Kidney glomerular epithelial cell (primary cell): ENCODE data around the gene AXL.
"Not testable (repeated sequence)": the region's sequence is repeated elsewhere in the genome, so short reads cannot be mapped to it uniquely, and the experiment has no call there.

Experiments used
- DNase-seq: peaks from one replicate; lab custom pipeline; 2025; lab: John Stamatoyannopoulos, UW

The AXL gene

GRCh38 chr19:41218615-41219507 is at the start of gene AXL:
Gene AXL, plus strand, starts transcription at chr19:41219223. Its CDS starts 170 bp downstream, at chr19:41219393.
- peak; percentile 73 for DNase-seq

GRCh38 chr19:41172297-41173164 is 46.5 kb upstream of the AXL start:
- DNase-seq: no peak

- no peak for DNase-seq
These were observed 44.6 kb upstream of the AXL start for GRCh38 chr19:41174297-41174928.

- DNase-seq: peak; percentile 97
These were observed 42.9 kb upstream of the AXL start for GRCh38 chr19:41175801-41176777.

- not testable (repeated sequence) for DNase-seq
These were observed 38.9 kb upstream of the AXL start for GRCh38 chr19:41180173-41180572.

- no peak for DNase-seq
These were observed 31.8 kb upstream of the AXL start for GRCh38 chr19:41186971-41187883.

GRCh38 chr19:41187884-41188279 is 31.1 kb upstream of the AXL start:
- DNase-seq: no peak

GRCh38 chr19:41189425-41190065 is 29.5 kb upstream of the AXL start:
- DNase-seq: no peak

GRCh38 chr19:41192574-41193429 is 26.2 kb upstream of the AXL start, which contains the start of gene CYP2S1:
Gene CYP2S1, plus strand, starts transcription at chr19:41193219. Its CDS starts 46 bp downstream, at chr19:41193265.
- DNase-seq: no peak

- no peak for DNase-seq
These were observed 25.4 kb upstream of the AXL start for GRCh38 chr19:41193430-41194156.

- DNase-seq: no peak
These were observed 24.9 kb upstream of the AXL start for GRCh38 chr19:41194157-41194552.

GRCh38 chr19:41195675-41196497 is 23.1 kb upstream of the AXL start:
- DNase-seq: no peak

- DNase-seq: no peak
These were observed 20.5 kb upstream of the AXL start for GRCh38 chr19:41198559-41198958.

GRCh38 chr19:41203371-41203770 is 15.7 kb upstream of the AXL start:
- DNase-seq: no peak

- peak; percentile 80 for DNase-seq
These were observed 14.7 kb upstream of the AXL start for GRCh38 chr19:41204338-41204737.

- no peak for DNase-seq
These were observed 13.0 kb upstream of the AXL start for GRCh38 chr19:41205995-41206394.

- no peak for DNase-seq
These were observed 12.6 kb upstream of the AXL start for GRCh38 chr19:41206456-41206855.
